GM23338 (cell line): ENCODE measurements around the gene HNRNPF. TPM values are rescaled to one million over a fixed set of nuclear protein-coding genes. Genes with fewer than 3 reads are reported as not detected.

ENCODE experiments used
- ATAC-seq: fragments of 200-7000 bp; cut with Tn5 transposase; 3 replicates; pipeline ENCODE4 v1.9.1; 2020
- DNase-seq: peaks from one replicate; pipeline ENCODE4 v3.0.0-alpha.2; 2015; ENCODE audit warnings: low spot score
- H2AFZ ChIP-seq: fragments of 200-600 bp; sonication (generic); 2 replicates; pipeline ENCODE4 v1.8.0; 2016; ENCODE audit warnings: antibody characterized with exemption, mild to moderate bottlenecking, moderate library complexity
- H3F3A ChIP-seq: fragments of 200-600 bp; sonication (generic); replicated peaks from 2 replicates; pipeline ENCODE4 v1.8.0; 2017; ENCODE audit warnings: antibody characterized with exemption, mixed run types, low read depth
- H3K27ac ChIP-seq: fragments of 200-600 bp; sonication (generic); 2 replicates; pipeline ENCODE4 v1.6.1; 2016; ENCODE audit warnings: low read depth
- H3K27me3 ChIP-seq: fragments of 200-600 bp; sonication (generic); 2 replicates; pipeline ENCODE4 v1.8.0; 2016; ENCODE audit warnings: mild to moderate bottlenecking, mixed run types, moderate library complexity; ENCODE audit not compliant: insufficient read depth
- H3K36me3 ChIP-seq: fragments of 200-600 bp; sonication (generic); 2 replicates; pipeline ENCODE4 v1.8.0; 2016; ENCODE audit warnings: mild to moderate bottlenecking; ENCODE audit not compliant: insufficient read depth
- H3K4me1 ChIP-seq: fragments of 200-600 bp; sonication (generic); 2 replicates; pipeline ENCODE4 v1.8.0; 2016; ENCODE audit warnings: mild to moderate bottlenecking, moderate library complexity; ENCODE audit not compliant: insufficient read depth
- H3K4me2 ChIP-seq: fragments of 200-600 bp; sonication (generic); 2 replicates; pipeline ENCODE4 v1.7.1; 2017; ENCODE audit warnings: mixed run types
- H3K4me3 ChIP-seq: fragments of 200-600 bp; sonication (generic); 2 replicates; pipeline ENCODE4 v1.6.1; 2016; ENCODE audit warnings: mixed run types
- H3K79me2 ChIP-seq: fragments of 200-600 bp; sonication (generic); replicated peaks from 2 replicates; pipeline ENCODE4 v1.8.0; 2017; ENCODE audit warnings: mild to moderate bottlenecking; ENCODE audit not compliant: insufficient read depth
- H3K9me2 ChIP-seq: fragments of 200-600 bp; sonication (generic); 2 replicates; pipeline ENCODE4 v1.8.0; 2017; ENCODE audit not compliant: insufficient read depth
- H4K20me1 ChIP-seq: fragments of 200-600 bp; sonication (generic); replicated peaks from 2 replicates; pipeline ENCODE4 v1.8.0; 2017; ENCODE audit warnings: mild to moderate bottlenecking; ENCODE audit not compliant: insufficient read depth
- H3K27ac Mint-ChIP-seq: 2 replicates; pipeline ENCODE4 v1.8.0; 2020; ENCODE audit warnings: inconsistent platforms, mild to moderate bottlenecking, moderate library complexity, mixed read lengths
- H3K27me3 Mint-ChIP-seq: 3 replicates; pipeline ENCODE4 v1.8.0; 2022; ENCODE audit warnings: low read depth, mild to moderate bottlenecking, moderate library complexity, mixed read lengths, inconsistent platforms; ENCODE audit not compliant: insufficient read depth, poor library complexity
- H3K36me3 Mint-ChIP-seq: 3 replicates; pipeline ENCODE4 v1.8.0; 2021; ENCODE audit warnings: low read depth, mild to moderate bottlenecking, inconsistent platforms, moderate library complexity, mixed read lengths
- H3K4me1 Mint-ChIP-seq: 3 replicates; pipeline ENCODE4 v1.8.0; 2020; ENCODE audit warnings: mild to moderate bottlenecking, inconsistent platforms, mixed read lengths
- H3K4me3 Mint-ChIP-seq: 3 replicates; pipeline ENCODE4 v1.8.0; 2021; ENCODE audit warnings: moderate library complexity, mild to moderate bottlenecking, inconsistent platforms, mixed read lengths
- H3K9me3 Mint-ChIP-seq: 3 replicates; pipeline ENCODE4 v1.8.0; 2020; ENCODE audit warnings: moderate library complexity, mild to moderate bottlenecking, inconsistent platforms, mixed read lengths
- CTCF ChIP-seq, 2 experiments: fragments of 200-600 bp in 1 of 2; sonication (generic) in 1 of 2; conservative IDR thresholded peaks; 2 replicates each; pipeline versions ENCODE4 v1.5.1 to v1.6.1; 2016 to 2017; ENCODE audit warnings: antibody characterized with exemption in 2 of 2, low read depth in 2 of 2, mild to moderate bottlenecking in 2 of 2, moderate library complexity in 1 of 2
- ETS1 ChIP-seq: IDR thresholded peaks from 2 replicates; pipeline ENCODE4 v1.6.1; 2016; ENCODE audit warnings: antibody characterized with exemption
- EZH2 ChIP-seq: fragments of 200-600 bp; sonication (generic); IDR thresholded peaks from one replicate; pipeline ENCODE4 v1.8.0; 2017; ENCODE audit warnings: antibody characterized with exemption, mild to moderate bottlenecking, low read depth; ENCODE audit not compliant: unreplicated experiment
- EZH2phosphoT487 ChIP-seq: fragments of 200-600 bp; sonication (generic); IDR thresholded peaks from one replicate; pipeline ENCODE4 v1.8.1; 2018; ENCODE audit warnings: antibody characterized with exemption; ENCODE audit not compliant: unreplicated experiment
- JUNB ChIP-seq: IDR thresholded peaks from one replicate; pipeline ENCODE4 v1.6.1; 2016; ENCODE audit warnings: antibody characterized with exemption; ENCODE audit not compliant: unreplicated experiment
- NANOG ChIP-seq: IDR thresholded peaks from 2 replicates; pipeline ENCODE4 v1.6.1; 2016; ENCODE audit warnings: antibody characterized with exemption, borderline replicate concordance
- POLR2AphosphoS5 ChIP-seq: IDR thresholded peaks from 2 replicates; pipeline ENCODE4 v1.6.1; 2016; ENCODE audit warnings: antibody characterized with exemption, low read depth
- REST ChIP-seq: IDR thresholded peaks from one replicate; pipeline ENCODE4 v1.6.1; 2018; ENCODE audit warnings: antibody characterized with exemption; ENCODE audit not compliant: unreplicated experiment
- ZNF114 ChIP-seq: fragments of 250-450 bp; sonication (Bioruptor Pico); IDR thresholded peaks from 2 replicates; pipeline ENCODE4 v1.5.0; 2020; ENCODE audit warnings: mild to moderate bottlenecking, moderate library complexity
- ZNF331 ChIP-seq: fragments of 250-450 bp; sonication (Bioruptor Pico); IDR thresholded peaks from 2 replicates; pipeline ENCODE4 v1.5.0; 2020; ENCODE audit warnings: low read depth, mild to moderate bottlenecking, moderate library complexity
- polyA plus RNA-seq: library from polyadenylated mRNA; unstranded; fragments of >200 nt; fragmentation: Nextera tagmentation; extraction: Ambion mirVana; gene quantifications from 2 replicates; pipeline ENCODE4 v1.2.1, GENCODE V29; 2016
- total RNA-seq: library from RNA; depleted of rRNA; stranded (reverse); fragments of >200 nt; shearing (Covaris generic); gene quantifications from 2 replicates; pipeline ENCODE4 v1.2.3, GENCODE V29; 2014
- TF ChIP-seq, protein P1 (sequence below): fragments of 250-450 bp; sonication (Bioruptor Pico); IDR thresholded peaks from 2 replicates; pipeline ENCODE4 v1.5.0; 2020; ENCODE audit warnings: mild to moderate bottlenecking, moderate library complexity

The HNRNPF gene
- total and polyA plus RNA-seq, 2 experiments from 2014 or later = 210 to 378 TPM

DNA sequence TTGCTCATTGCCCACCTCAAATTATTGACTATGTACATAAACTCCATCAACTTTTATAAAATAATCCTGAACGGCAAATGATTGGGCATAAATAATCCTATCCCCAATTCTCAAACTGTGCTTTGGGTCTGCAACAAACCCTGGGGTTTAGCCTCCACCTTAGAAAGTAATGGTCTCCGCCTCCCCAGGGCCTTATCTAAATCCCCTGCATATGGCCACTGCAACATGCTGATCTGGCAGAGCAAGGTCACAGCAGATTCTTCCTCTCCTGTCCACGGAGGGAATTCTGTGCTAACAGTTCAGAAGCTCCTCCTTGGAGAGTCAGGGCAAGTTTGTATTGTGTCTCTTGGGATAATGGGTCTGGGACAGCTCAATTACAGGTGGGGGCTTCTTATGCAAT lies 19.1 kb downstream of the HNRNPF start (continued):
- no peak for TF ChIP-seq CTCF (conservative IDR thresholded peaks at IDR 0.05; ENCODE audit: low read depth in 2 of 2)
- no peak for TF ChIP-seq ZNF331
- TF ChIP-seq, protein P1, sequence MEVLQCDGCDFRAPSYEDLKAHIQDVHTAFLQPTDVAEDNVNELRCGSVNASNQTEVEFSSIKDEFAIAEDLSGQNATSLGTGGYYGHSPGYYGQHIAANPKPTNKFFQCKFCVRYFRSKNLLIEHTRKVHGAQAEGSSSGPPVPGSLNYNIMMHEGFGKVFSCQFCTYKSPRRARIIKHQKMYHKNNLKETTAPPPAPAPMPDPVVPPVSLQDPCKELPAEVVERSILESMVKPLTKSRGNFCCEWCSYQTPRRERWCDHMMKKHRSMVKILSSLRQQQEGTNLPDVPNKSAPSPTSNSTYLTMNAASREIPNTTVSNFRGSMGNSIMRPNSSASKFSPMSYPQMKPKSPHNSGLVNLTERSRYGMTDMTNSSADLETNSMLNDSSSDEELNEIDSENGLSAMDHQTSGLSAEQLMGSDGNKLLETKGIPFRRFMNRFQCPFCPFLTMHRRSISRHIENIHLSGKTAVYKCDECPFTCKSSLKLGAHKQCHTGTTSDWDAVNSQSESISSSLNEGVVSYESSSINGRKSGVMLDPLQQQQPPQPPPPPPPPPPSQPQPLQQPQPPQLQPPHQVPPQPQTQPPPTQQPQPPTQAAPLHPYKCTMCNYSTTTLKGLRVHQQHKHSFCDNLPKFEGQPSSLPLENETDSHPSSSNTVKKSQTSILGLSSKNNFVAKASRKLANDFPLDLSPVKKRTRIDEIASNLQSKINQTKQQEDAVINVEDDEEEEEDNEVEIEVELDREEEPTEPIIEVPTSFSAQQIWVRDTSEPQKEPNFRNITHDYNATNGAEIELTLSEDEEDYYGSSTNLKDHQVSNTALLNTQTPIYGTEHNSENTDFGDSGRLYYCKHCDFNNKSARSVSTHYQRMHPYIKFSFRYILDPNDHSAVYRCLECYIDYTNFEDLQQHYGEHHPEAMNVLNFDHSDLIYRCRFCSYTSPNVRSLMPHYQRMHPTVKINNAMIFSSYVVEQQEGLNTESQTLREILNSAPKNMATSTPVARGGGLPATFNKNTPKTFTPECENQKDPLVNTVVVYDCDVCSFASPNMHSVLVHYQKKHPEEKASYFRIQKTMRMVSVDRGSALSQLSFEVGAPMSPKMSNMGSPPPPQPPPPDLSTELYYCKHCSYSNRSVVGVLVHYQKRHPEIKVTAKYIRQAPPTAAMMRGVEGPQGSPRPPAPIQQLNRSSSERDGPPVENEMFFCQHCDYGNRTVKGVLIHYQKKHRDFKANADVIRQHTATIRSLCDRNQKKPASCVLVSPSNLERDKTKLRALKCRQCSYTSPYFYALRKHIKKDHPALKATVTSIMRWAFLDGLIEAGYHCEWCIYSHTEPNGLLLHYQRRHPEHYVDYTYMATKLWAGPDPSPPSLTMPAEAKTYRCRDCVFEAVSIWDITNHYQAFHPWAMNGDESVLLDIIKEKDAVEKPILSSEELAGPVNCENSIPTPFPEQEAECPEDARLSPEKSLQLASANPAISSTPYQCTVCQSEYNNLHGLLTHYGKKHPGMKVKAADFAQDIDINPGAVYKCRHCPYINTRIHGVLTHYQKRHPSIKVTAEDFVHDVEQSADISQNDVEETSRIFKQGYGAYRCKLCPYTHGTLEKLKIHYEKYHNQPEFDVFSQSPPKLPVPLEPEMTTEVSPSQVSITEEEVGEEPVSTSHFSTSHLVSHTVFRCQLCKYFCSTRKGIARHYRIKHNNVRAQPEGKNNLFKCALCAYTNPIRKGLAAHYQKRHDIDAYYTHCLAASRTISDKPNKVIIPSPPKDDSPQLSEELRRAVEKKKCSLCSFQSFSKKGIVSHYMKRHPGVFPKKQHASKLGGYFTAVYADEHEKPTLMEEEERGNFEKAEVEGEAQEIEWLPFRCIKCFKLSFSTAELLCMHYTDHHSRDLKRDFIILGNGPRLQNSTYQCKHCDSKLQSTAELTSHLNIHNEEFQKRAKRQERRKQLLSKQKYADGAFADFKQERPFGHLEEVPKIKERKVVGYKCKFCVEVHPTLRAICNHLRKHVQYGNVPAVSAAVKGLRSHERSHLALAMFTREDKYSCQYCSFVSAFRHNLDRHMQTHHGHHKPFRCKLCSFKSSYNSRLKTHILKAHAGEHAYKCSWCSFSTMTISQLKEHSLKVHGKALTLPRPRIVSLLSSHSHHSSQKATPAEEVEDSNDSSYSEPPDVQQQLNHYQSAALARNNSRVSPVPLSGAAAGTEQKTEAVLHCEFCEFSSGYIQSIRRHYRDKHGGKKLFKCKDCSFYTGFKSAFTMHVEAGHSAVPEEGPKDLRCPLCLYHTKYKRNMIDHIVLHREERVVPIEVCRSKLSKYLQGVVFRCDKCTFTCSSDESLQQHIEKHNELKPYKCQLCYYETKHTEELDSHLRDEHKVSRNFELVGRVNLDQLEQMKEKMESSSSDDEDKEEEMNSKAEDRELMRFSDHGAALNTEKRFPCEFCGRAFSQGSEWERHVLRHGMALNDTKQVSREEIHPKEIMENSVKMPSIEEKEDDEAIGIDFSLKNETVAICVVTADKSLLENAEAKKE (CRISPR knock-in tag) = no peak
- no peak for TF ChIP-seq NANOG
- TF ChIP-seq ETS1 = no peak

GRCh38 chr10:43387678-43388032 lies 21.3 kb downstream of the HNRNPF start:
- no peaks in the 10 kb centered on the region for H3K9me2 ChIP-seq
- Mint-ChIP-seq H3K9me3 (no peaks in the 10 kb centered on the region; the same call in 2 of the 3 replicates), H3K27me3 (peaks cover 11% of the 10 kb centered on the region), H3K4me1 (peaks cover 14% of the 10 kb centered on the region; the same call in 2 of the 3 replicates), H3K4me3 (no peak overlapping the region), H3K36me3 (peaks cover 73% of the 10 kb centered on the region), H3K27ac (0 out of 2 replicates have a peak overlapping the region, but pooled peaks have one; percentile 42)
- H4K20me1 ChIP-seq = peaks cover 63% of the 10 kb centered on the region
- peaks cover 64% of the 10 kb centered on the region for H3F3A ChIP-seq
- no peak for DNase-seq
- no peak overlapping the region; the same call in 1 of the 2 replicates for H3K27ac ChIP-seq
- H3K4me2 ChIP-seq = no peak overlapping the region
- H3K4me1 ChIP-seq = no peaks in the 10 kb centered on the region
- H2AFZ ChIP-seq = no peak overlapping the region
- no peak for ATAC-seq
- H3K27me3 ChIP-seq = no peaks in the 10 kb centered on the region
- H3K36me3 ChIP-seq = peaks cover 72% of the 10 kb centered on the region
- H3K4me3 ChIP-seq = no peak overlapping the region
- H3K79me2 ChIP-seq = peaks cover 54% of the 10 kb centered on the region
- TF ChIP-seq POLR2AphosphoS5 = no peak
- TF ChIP-seq ZNF331 = no peak
- no peak for TF ChIP-seq EZH2
- no peak for TF ChIP-seq EZH2phosphoT487
- no peak for TF ChIP-seq JUNB
- TF ChIP-seq REST = no peak
- no peak for TF ChIP-seq ZNF114
